Cerebellar cortex (tissue), 1 donor: ENCODE results near the gene BBX.

Experiments used
- DNase-seq: peaks from one replicate; pipeline ENCODE4 v3.0.0-alpha.2; 2015; ENCODE audit warnings: low spot score

The BBX gene

GRCh38 chr3:107752202-107752990, 229.6 kb downstream of the BBX start:
- peak; percentile 16 for DNase-seq

GRCh38 chr3:107753494-107753893, 230.7 kb downstream of the BBX start:
- DNase-seq: peak; percentile 56

- DNase-seq: no peak
Observed at GRCh38 chr3:107753976-107754375, 231.2 kb downstream of the BBX start.

- no peak for DNase-seq
Observed at GRCh38 chr3:107756649-107757048, 233.9 kb downstream of the BBX start.

- no peak for DNase-seq
Observed at GRCh38 chr3:107757140-107757539, 234.4 kb downstream of the BBX start.

- DNase-seq: no peak
Observed at GRCh38 chr3:107760144-107760543, 237.4 kb downstream of the BBX start.

GRCh38 chr3:107761391-107761790, 238.6 kb downstream of the BBX start:
- DNase-seq: no peak

GRCh38 chr3:107765524-107765923, 242.8 kb downstream of the BBX start:
- DNase-seq: no peak

- DNase-seq: no peak
Observed at GRCh38 chr3:107767897-107768605, 245.3 kb downstream of the BBX start.

GRCh38 chr3:107769882-107770281, 247.1 kb downstream of the BBX start:
- no peak for DNase-seq

- no peak for DNase-seq
Observed at GRCh38 chr3:107772016-107772415, 249.3 kb downstream of the BBX start.

- no peak for DNase-seq
Observed at GRCh38 chr3:107775974-107776373, 253.2 kb downstream of the BBX start.

- no peak for DNase-seq
Observed at GRCh38 chr3:107781253-107781652, 258.5 kb downstream of the BBX start.

- no peak for DNase-seq
Observed at GRCh38 chr3:107782054-107782453, 259.3 kb downstream of the BBX start.

- DNase-seq: no peak
Observed at GRCh38 chr3:107790612-107791011, 267.9 kb downstream of the BBX start.

- DNase-seq: no peak
Observed at GRCh38 chr3:107791027-107791426, 268.3 kb downstream of the BBX start.

- no peak for DNase-seq
Observed at GRCh38 chr3:107791450-107791849, 268.7 kb downstream of the BBX start.

- DNase-seq: no peak
Observed at GRCh38 chr3:107794664-107795443, 272.1 kb downstream of the BBX start.

- no peak for DNase-seq
Observed at GRCh38 chr3:107795514-107796094, 272.8 kb downstream of the BBX start.

GRCh38 chr3:107796791-107797190, 274.0 kb downstream of the BBX start:
- peak; percentile 16 for DNase-seq

- DNase-seq: no peak
Observed at GRCh38 chr3:107797586-107797985, 274.8 kb downstream of the BBX start.

GRCh38 chr3:107798381-107798780, 275.6 kb downstream of the BBX start:
- peak; percentile 48 for DNase-seq
